EH (cell line): Measurements from ENCODE around the gene P2RX6.

Source experiments
- DNase-seq: peaks from one replicate; pipeline ENCODE4 v3.0.0-alpha.2; 2015; ENCODE audit warnings: low read depth

The P2RX6 gene

GRCh38 chr22:20979940-20980453 lies 35.0 kb upstream of the P2RX6 start:
- no peak for DNase-seq

DNA sequence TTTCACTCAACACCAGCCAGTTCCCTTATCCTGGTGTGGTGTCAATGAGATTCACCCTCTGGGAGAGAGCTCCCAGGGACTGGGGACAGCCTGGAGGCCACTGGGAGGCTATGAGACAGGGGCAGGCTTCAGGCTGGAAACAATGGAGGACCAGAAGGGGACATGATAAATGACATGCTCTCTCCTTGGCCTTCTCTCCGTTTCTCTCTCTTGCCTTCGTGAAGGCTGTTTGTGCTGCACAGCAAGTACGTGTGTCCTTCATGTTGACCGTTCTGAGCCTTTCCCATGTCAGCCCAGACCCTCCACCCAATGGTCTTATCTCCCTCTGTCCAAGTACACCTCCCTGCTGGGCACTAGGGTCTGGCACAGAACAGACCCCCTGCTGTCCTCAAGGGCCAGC lies 34.4 kb upstream of the P2RX6 start:
- no peak for DNase-seq

DNA sequence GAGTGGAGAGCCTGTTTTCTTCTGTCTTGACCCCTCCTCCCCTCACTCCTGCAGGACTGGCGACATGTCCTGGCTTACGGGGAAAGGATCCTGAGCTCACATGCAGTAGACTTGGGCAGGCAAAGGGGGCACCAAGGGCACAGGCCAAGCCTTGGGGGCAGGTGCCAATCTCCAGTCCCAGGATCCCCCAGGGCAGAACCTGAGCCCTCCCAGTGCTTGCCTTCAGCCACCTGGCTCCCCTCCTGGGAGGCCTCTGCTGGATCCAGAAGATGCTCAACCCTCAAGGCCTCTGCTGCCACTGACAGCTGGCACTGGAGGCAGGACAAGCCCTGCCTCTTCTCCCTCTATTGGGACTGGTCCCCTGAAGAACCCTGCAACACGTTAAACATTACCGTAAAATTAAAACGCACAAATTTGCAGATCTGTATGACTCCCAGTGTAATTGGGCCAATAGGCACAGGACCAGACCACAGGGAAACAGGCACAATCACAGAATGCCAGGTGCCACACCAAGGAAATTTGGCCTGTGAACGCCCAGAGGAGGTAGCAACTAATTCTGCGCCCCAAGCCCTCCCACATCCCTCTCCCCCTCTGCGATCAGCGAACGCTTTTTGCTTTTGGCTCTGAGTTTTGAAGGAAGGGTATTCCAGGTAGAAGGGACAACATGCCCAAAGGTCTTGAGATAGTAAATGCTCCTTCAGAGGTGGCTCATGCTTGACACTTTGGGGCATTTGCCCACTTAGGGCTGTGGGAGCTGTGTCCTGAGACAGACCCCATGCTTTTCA lies 33.8 kb upstream of the P2RX6 start:
- no peak for DNase-seq

DNA sequence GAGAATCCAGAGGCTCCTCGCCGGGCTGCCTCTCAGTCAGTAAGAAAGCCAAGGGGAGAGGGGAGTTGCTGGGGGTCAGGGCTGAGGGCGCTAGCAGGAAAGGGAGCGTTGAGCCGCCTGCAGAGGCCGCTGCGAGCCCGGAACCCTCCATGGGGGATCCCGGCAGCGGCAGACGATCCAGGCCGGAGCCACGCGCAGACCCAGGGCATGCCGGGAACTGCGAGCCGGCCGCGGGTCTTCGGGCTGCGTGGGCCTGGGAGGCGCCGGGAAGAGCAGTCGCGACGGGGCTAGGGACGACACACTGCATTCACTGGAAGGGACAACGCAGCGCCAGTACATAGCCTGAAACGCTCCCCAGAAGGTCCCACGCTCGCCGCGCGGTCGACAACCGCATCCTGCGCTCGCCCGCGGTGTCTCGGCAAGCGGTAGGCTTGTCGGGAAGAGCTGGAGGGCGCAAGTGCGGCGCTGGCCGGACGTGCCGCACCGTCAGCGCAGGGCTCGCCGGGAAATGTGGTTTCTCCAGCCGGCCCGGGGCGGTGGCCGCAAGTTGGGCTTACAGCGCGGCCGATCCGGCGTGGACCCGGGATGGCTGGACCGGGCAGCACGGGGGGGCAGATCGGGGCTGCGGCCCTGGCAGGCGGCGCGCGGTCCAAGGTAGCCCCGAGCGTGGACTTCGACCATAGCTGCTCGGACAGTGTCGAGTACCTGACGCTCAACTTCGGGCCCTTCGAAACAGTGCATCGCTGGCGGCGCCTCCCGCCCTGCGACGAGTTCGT lies 33.0 kb upstream of the P2RX6 start, which contains the start of gene LZTR1:
Gene LZTR1, plus strand, starts transcription at position 511 of the 776 bp plus-strand sequence. Its CDS starts 75 bp downstream, at position 586.
- DNase-seq: peak; percentile 85

DNA sequence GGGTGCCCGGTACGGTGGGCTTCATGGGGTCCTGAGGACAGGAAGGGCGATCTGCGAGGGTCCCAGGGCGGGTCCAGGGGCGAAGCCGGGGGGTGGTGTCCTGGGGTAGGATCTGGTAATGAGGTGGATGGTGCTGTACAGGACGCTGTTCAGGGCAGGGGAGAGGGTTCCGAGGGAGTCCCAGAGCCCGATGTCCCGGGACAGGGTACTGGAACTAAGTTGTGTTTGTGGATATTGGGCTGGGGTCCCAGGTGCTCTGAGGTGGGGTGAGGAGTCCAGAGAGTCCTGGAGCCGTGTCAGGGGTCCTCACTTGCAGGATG lies 32.4 kb upstream of the P2RX6 start:
- no peak for DNase-seq

- no peak for DNase-seq
Measured at GRCh38 chr22:20983081-20983771, 31.7 kb upstream of the P2RX6 start.

DNA sequence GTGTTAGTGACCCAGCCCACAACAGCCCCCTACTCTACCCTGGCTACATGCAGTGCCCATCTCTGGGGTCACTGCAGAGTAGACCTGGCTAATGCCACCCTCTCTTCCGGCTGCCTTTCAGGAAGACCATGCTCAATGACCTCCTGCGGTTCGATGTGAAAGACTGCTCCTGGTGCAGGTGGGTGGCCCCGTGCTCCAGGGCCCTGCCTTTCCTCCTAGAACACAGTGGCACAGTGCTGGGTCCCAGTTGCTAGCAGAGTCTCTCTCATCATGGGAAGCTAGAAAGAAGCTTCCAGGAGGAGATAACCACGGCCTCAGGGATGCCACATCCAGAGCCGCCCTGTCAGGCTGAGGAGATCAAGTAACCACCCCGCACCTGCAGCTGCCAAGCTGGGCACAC lies 29.2 kb upstream of the P2RX6 start:
- DNase-seq: no peak

- DNase-seq: no peak
Measured at GRCh38 chr22:20986365-20986764, 28.6 kb upstream of the P2RX6 start.

GRCh38 chr22:20987375-20987774 lies 27.6 kb upstream of the P2RX6 start:
- no peak for DNase-seq

DNA sequence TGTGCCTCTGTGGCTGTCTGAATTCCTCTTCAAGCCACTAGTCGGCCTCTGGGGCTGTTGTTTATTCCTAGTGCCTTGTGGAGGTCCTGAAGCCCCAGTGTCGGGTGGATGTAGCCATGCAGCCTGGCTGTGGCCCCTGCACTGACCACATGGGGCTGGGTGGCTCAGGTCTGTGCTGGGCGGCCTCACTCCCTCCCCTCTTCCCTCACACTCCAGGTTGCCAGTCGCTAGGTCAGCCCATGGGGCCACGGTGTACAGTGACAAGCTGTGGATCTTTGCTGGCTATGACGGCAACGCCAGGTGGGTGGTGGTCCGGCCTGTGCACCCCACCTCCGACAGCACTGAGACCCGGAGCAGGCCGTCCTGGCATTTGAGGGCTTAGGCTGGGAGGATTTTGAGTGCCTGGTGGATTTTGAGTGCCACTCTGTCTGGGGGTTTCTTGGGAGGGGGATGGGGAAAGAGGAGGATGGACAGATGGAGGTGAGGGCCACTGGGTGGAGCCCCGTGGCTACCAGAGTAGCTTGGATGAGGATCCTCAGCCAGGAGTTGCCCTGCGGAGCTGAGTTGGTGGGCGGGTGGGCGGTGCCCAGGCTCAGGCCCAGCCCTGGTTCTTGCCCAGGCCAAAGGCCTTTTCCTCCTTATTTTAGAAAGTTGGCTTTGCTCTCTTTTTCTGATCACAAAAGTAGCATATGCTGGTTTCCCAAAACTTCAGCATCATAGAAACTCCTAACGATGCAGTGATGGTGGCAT lies 26.2 kb upstream of the P2RX6 start:
- DNase-seq: no peak

DNA sequence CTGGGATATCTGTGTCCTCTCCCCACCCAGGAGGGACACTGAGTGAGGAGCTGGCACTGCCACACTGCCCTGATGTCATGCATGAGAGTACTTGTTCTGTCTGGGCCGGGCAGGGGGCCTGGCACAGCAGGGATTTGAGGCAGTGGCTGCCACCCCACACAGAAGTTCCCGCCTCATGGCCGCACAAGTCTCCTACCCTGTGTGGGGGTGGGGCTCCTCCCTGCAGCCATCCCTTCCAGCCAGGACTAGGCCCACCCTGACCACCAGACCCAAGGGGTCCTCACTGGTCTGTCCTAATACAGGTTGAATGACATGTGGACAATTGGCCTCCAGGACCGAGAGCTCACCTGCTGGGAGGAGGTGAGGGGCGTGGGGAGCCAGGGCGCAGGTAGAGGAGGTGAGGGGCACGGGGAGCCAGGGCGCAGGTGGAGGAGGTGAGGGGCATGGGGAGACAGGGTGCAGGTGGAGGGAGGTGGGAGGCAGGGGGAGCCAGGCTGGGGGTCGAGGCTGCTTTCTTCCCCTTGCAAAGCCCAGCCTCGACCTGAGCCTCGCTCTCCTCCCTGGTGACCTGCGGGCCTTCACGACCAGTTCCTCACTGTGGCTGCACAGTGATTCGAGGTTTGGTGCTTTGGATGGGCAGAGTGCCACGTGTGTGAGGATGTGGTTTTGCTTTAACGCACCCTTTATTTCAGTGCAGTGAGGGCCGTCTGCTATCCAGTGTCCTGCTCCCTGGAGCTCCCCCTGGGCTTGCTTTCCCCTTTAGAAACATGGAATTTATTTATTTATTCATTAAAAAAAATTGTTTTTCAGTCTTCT lies 25.4 kb upstream of the P2RX6 start:
- DNase-seq: peak; percentile 44

- no peak for DNase-seq
Measured at GRCh38 chr22:20990184-20991180, 24.5 kb upstream of the P2RX6 start.

DNA sequence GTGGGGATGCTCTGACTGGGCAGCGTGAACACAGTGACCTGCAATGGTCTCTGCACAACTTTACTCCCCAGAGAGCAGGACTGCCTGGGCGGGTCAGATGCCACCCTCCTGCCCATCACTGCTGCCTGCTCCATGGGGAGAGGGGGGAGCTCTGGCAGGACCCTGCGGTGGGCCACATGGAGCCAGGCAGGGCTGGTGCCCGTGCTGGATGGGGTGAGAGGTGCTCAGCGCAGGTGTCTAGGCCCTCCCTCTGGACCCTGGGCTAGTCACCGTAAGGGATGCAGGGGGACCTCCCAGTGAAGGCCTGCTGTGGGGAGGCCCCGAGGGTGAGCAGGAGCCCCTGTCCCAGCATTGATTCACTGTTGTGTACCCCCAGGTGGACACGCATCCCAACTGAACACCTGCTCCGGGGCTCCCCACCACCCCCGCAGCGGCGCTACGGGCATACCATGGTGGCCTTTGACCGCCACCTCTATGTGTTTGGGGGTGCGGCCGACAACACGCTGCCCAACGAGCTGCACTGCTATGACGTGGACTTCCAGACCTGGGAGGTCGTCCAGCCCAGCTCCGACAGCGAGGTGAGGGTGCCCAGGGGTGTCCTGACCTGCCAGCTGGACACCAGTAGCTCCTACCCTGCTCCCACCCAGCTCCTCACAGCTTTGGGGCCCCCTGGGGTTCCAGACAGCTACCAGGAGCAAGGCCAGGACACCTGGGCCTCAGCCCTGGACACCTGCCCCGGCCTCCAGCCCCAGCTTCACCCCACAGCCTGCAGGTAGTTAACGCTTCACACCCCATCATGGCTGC lies 23.5 kb upstream of the P2RX6 start:
- DNase-seq: no peak

DNA sequence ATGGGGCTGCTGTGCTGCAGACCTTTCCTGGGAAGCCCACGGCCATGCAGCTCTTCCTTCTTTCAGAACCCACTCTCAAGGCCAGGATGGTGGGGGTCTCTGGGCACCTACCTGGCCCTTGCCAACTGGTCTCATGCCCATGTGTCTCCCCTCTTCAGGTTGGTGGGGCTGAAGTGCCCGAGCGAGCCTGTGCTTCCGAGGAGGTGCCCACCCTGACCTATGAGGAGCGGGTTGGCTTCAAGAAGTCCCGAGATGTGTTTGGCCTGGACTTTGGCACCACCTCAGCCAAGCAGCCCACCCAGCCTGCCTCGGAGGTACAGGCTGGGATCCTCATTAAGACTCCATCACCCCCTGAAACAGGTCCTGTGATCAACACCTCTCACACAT lies 22.9 kb upstream of the P2RX6 start:
- no peak for DNase-seq

GRCh38 chr22:20992456-20993303 lies 22.3 kb upstream of the P2RX6 start:
- DNase-seq: no peak

DNA sequence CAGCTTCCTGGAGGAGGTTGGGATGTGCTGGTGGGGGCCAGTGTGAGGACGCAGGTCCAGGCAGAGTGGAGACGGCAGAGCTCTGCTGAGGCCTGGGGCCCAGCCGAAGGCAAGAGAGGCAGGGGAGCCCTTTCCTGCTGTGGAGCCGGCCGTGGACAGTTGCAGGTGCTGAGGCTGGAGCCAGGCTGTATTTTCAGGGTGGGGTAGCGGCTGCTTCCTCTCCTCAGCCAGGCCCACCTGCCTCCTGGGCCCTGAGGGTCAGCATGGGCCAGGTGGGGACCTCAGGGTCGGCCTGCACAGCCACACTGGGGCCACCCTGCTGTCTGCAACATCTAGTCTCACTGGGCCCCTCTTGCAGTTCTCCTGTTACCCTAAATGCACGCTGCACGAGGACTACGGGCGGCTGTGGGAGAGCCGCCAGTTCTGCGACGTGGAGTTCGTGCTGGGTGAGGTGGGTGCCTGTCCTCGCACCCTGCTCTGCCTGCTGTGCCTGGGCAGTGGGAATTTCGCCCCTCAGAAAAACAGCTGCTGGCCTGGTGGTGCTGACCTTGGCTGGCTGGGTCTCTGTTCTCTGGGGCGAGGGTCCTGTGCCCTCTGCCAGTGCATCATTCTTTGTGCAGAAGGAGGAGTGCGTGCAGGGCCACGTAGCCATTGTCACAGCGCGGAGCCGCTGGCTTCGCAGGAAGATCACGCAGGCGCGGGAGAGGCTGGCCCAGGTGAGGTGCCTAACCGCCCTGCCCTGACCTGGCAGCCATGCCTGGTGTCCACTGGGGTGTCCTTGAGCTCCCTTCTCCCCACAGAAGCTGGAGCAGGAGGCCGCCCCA lies 21.4 kb upstream of the P2RX6 start:
- DNase-seq: no peak
